ENCODE measurements around the gene SELENOT.
"Not testable (repeated sequence)": the region's sequence is repeated elsewhere in the genome, so short reads cannot be mapped to it uniquely, and the experiment has no call there.

SELENOT gene

DNA sequence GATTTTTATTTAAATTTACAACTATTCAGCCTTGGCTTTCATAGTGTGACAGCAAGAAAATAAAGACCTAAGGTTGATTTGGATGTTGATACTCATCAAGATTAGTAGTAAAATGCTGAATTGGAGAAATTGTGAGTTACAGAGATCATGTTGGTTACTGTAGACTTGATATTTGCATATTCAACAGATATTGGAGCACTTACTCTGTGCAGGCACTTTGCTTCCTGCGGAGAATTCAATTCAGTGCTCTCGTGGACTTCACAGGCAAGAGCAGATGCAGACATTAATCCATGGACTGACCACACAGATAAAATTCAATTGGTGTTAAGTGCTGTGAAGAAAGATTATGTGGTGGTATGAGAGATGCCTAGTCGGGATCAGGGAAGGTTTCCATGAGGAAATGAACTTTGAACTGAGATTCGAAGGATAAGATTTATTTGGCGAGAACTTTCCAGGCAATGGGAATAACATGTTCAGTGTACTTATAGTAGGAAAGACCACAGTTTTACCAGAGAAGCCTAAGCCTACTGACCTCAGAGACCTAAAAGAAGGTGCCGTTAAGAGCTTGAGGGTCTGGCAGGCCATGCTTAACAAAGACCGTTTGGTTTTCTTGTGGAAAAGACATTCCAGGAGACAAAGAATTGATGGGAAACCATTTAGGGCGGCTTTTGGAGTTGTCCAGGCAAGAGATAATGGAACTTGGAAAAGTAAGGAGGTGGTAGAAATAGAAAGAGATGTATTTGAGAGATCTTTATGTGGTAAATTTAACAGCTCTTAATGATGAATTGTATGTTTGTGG, 4.3 kb downstream of the SELENOT start:
- DNase-seq (ENCODE audit: low spot score), result no peak

GRCh38 chr3:150609988-150610387, 6.9 kb downstream of the SELENOT start:
- DNase-seq (ENCODE audit: low spot score), result no peak

DNA sequence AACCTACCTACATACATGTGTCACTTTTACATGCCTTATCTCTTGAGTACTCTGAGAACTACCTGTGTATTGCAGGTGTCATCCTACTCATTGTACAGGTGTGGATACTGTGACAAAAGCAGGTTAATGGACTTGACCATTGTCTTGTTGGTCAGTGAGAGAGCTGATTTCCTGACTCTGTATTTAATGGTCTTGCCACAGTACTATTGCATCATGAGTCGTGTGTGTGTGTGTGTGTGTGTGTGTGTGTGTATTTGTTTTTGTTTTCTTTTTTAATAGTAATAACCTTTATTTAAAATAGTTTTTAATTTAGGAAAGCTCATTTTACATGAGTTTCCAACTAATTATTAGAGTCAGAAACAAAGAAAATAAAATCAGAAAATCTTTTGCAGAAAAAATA, 7.7 kb downstream of the SELENOT start:
- no peak for DNase-seq (ENCODE audit: low spot score)

GRCh38 chr3:150611666-150612065, 8.5 kb downstream of the SELENOT start:
- no peak for DNase-seq (ENCODE audit: low spot score)

DNA sequence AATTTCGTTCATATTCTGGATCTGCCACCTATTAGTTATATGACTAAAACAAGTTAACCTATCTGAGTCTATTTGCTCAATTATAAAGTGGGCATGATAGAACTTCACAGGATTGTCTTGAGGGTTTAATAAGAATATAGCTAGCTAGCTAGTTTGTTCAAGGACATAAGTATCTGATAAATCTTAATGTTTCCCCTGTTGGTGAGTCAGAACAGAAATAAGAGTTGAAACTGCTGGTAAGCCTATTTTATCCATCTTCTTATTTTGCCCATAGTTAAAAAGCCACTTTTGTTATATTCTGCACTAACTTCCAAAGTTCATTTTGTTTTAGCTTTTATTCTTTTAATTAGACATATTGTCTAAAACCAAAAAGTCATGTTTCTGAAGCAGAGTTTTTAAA, 9.4 kb downstream of the SELENOT start:
- DNase-seq (ENCODE audit: low spot score), result no peak

DNA sequence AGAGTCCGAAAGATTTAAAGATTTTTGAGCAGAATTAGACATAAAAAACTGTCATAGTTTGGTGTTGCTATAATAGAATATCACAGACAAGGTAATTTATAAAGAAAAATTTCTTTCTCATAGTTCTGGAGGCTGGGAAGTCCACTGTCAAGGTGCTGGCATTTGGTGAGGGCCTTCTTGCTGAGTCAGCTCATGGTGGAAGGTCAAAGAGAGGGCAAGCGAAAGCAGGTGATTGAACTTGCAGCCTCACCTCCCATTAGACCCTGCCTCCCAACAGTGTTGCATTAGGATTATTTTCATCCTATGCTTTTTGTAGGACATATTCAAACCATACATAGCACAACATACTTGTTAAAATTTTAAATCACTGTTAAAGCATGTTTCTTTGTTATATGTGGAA, 9.9 kb downstream of the SELENOT start:
- DNase-seq (ENCODE audit: low spot score), result no peak

DNA sequence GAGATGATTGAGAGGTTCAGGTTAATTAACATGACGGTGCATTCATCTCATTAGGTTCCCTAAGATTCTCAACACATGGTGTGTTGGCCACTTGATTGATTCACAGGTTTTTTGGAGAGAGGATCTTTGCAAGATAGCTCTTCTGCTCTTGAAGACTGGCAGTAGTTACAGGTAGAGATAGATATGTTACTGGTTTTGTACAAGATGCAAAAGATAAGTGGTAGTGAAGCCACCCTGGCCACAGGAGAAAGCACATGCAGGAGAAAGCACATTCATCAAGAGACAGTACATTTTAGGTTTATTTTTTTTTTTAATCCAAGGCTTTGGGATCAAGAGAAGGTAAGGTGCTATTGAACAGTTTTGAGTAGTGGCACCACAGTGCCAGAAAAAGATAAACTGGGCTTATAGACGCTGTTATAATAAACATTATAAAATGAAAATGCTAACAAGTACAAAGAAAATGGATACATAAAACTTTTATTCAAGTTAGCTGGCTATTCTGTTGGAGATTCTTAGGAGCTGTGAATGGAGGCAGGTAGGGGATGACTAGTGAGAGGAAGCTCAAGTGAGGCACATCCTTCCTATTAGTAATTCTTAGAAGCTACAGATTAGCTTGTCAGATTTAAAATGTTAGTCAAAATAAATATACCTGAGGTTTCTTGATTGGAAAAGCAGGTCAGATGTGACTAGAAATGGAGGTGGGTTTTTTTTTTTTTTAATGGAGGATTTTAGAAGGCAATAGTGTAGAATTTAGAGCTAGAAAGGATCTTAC, 10.8 kb downstream of the SELENOT start:
- no peak for DNase-seq (ENCODE audit: low spot score)

DNA sequence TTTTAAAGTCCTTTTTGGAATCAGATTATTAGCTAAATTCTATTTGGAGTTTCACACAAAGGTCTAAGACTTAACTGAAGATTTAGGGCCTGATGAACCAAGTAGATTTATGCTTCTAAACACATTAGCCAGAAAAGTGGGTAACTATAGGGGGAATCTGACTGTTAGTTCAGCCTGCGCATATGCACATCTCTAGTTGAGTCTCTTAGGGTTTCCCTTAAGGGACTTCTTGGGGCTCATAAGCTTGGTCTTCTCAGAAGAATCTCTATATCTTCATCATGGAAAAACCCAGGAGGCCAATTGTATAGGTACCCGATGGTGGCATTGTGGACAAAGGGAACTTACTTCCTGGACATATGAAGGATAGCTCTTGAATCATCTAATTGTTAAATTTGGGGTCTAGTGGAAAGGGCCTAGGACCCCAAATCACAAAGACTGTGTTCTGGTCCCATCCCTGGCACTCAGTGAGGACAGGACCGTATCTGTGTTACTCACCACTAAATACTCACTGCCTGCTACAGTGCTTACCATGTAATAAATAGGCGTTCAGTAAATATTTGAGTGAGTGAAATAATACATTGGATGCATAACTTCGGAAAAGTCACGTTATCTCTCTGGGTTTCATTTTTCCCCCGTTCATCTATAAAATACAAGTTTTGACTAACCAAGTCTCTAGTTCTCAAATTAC, 17.0 kb downstream of the SELENOT start:
- no peak for DNase-seq (ENCODE audit: low spot score)

DNA sequence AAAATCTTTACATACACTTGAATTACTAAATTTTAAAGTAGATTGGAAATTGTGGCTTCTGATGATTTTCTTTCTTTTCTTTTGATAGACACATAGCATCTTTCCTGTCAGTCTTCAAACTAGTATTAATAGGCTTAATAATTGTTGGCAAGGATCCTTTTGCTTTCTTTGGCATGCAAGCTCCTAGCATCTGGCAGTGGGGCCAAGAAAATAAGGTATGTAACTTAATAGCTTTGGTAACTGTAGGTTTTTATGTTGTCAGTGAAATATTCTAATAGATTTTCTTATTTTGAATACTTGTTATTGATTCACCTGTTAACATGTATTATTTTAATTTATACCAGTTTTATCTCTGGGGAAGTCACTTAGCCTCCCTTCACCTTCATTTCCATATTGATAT, 19.8 kb downstream of the SELENOT start:
- not testable (repeated sequence) for DNase-seq (ENCODE audit: low spot score)

DNA sequence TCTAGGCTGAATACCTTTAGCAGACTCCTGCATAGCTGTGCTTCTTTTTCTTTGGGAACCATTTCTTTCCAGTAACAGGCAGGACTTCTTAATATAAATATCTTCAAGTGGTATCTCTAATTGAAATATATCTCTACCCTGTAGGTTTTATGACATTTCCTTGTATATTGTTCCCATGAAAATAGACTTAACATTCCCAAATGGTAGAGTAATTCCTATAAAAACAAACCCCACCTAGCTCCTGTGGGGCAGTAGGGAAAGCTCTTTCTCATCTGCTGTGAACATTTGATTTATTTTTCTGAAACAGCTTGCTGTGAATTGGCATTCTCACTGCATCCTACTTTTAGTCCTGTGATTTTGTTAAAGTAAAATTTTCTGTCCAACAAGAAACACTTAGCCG, 20.8 kb downstream of the SELENOT start:
- no peak for DNase-seq (ENCODE audit: low spot score)

- no peak for DNase-seq (ENCODE audit: low spot score)
Observed at GRCh38 chr3:150626148-150626930, 23.2 kb downstream of the SELENOT start.

- no peak for DNase-seq (ENCODE audit: low spot score)
Observed at GRCh38 chr3:150627557-150627956, 24.4 kb downstream of the SELENOT start.

GRCh38 chr3:150631515-150632221, 28.5 kb downstream of the SELENOT start:
- no peak for DNase-seq (ENCODE audit: low spot score)

GRCh38 chr3:150635076-150635475, 32.0 kb downstream of the SELENOT start:
- no peak for DNase-seq (ENCODE audit: low spot score)

GRCh38 chr3:150635526-150635925, 32.4 kb downstream of the SELENOT start:
- no peak for DNase-seq (ENCODE audit: low spot score)

GRCh38 chr3:150636258-150636657, 33.1 kb downstream of the SELENOT start:
- no peak for DNase-seq (ENCODE audit: low spot score)

DNA sequence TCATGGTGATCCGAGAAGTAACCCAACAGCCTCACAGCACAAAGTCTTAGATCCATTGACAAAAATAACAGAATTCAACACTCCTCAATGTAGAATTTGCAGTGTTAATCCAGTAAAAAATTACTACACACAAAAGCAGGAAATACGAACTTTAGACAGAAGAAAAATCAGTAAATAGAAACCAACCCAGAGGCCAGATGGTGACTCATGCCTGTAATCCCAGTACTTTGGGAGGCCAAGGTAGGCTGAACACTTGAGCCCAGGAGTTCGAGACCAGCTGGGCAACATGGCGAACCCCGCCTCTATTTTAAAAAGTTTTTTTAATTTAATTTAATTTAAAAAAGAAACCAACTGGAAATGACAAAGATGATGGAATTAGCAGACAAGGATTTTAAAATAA, 36.1 kb downstream of the SELENOT start:
- no peak for DNase-seq (ENCODE audit: low spot score)

- no peak for DNase-seq (ENCODE audit: low spot score)
Observed at GRCh38 chr3:150640256-150640655, 37.1 kb downstream of the SELENOT start.

DNA sequence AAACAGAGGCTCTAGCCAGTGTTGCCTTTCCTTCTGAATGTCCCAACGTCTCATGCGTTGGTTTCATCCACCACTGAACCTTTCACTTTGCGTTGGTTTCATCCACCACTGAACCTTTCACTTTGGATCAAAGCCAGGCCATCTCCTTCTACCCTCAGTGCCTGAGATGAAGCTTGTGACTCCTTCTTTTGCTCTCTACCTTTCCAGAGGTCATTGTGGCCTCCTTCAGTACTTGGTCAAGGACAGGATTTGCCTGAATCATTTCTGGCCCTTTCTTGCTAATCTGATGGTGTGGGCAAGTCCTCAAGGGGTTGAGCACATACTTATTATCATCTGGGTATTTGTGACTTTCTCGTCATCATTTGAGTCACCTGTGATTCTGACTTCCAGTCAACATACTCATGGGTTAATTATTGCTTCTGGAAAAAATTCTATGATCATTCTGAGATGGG, 50.0 kb downstream of the SELENOT start:
- no peak for DNase-seq (ENCODE audit: low spot score)

GRCh38 chr3:150656316-150656715, 53.2 kb downstream of the SELENOT start:
- DNase-seq (ENCODE audit: low spot score), result no peak
